GM13976 (cell line): ENCODE results near the gene RAB34.

Source experiments
- DNase-seq: peaks from one replicate; pipeline ENCODE4 v3.0.0; 2012; ENCODE audit warnings: low spot score
- CTCF ChIP-seq: IDR thresholded peaks from 2 replicates; pipeline ENCODE4 v1.5.1; 2012; ENCODE audit warnings: borderline replicate concordance, mild to moderate bottlenecking; ENCODE audit not compliant: insufficient read depth; ENCODE audit errors: extremely low read depth, missing control alignments, control extremely low read depth
- in situ Hi-C: fragments of 300-500 bp; cut with MboI; formaldehyde crosslinking; loops from one replicate; pipeline ENCODE4 v1.12.0; 2022; ENCODE audit warnings: low sequenced_read_pairs, mixed read lengths, inconsistent platforms; ENCODE audit not compliant: unreplicated experiment

RAB34 gene

GRCh38 chr17:28750178-28751047 lies 32.7 kb upstream of the RAB34 start:
- TF ChIP-seq CTCF, result peak; percentile 100
- peak; percentile 83 for DNase-seq

GRCh38 chr17:28749516-28750177 lies 32.0 kb upstream of the RAB34 start:
- no peak for TF ChIP-seq CTCF
- no peak for DNase-seq
- in situ Hi-C loops, result loop anchor here (25.0 kb wide), 1 partner anchor 363 kb away; no protein-coding TSS in a partner anchor

More at GRCh38 chr17:28750178-28751047, 32.7 kb upstream of the RAB34 start:
- in situ Hi-C loops, result no loop called here

GRCh38 chr17:28748852-28749515 lies 31.3 kb upstream of the RAB34 start:
- in situ Hi-C loops, result loop anchor here (25.0 kb wide), 1 partner anchor 363 kb away; no protein-coding TSS in a partner anchor
- TF ChIP-seq CTCF, result no peak
- DNase-seq, result no peak

GRCh38 chr17:28747801-28748750 lies 30.4 kb upstream of the RAB34 start:
- TF ChIP-seq CTCF, result no peak
- in situ Hi-C loops, result loop anchor here (25.0 kb wide), 1 partner anchor 364 kb away; no protein-coding TSS in a partner anchor
- no peak for DNase-seq

DNA sequence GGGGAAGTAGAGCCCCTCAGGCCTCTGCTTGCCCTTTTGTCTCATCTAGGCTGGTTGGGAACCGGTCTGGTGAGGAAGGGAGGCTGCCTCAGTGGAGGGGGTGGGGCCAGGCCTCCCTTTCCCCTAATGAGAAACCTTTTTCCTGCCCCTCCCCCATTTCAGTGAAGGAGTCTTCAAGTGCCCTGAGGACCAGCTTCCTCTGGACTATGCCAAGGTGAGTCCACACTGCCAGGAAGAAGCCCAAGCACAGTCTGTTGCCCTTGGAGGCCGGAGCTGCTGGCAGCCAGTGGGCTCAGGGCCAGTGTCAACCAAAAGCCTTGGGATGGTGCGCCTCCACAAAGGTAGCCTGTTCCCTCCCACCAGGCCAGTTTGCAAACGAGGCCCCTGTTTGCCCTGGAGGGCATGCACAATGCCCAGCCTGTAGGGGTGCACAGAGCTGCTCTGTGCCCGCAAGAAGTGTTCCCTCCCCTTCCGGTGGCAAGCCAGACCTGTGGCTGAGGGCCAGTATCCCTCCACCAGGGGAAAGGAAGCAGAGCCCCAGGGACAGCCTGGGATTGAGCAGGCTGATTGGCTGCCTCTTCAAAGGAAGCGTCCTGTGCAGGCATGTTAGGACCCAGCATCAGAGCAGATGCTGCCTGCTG lies 29.5 kb upstream of the RAB34 start:
- no peak for DNase-seq
- TF ChIP-seq CTCF, result no peak
- in situ Hi-C loops, result loop anchor here (25.0 kb wide), 1 partner anchor 365 kb away; no protein-coding TSS in a partner anchor
